GM12875 (cell line): ENCODE results near the gene PLPPR4.

ENCODE experiments used
- H3K4me3 ChIP-seq: one replicate; pipeline ENCODE4 v1.5.1; 2011; ENCODE audit warnings: low read depth, low read length, control low read depth
- TF ChIP-seq, protein P1 (sequence below): IDR thresholded peaks from 2 replicates; pipeline ENCODE4 v1.5.1; 2011; ENCODE audit warnings: low read depth, mild to moderate bottlenecking, control low read depth, inconsistent platforms, low read length, moderate library complexity, borderline replicate concordance; ENCODE audit not compliant: insufficient read depth

Gene PLPPR4

GRCh38 chr1:99332561-99332960 is 68.3 kb downstream of the PLPPR4 start:
- no peak overlapping the region for H3K4me3 ChIP-seq
- TF ChIP-seq, protein P1, sequence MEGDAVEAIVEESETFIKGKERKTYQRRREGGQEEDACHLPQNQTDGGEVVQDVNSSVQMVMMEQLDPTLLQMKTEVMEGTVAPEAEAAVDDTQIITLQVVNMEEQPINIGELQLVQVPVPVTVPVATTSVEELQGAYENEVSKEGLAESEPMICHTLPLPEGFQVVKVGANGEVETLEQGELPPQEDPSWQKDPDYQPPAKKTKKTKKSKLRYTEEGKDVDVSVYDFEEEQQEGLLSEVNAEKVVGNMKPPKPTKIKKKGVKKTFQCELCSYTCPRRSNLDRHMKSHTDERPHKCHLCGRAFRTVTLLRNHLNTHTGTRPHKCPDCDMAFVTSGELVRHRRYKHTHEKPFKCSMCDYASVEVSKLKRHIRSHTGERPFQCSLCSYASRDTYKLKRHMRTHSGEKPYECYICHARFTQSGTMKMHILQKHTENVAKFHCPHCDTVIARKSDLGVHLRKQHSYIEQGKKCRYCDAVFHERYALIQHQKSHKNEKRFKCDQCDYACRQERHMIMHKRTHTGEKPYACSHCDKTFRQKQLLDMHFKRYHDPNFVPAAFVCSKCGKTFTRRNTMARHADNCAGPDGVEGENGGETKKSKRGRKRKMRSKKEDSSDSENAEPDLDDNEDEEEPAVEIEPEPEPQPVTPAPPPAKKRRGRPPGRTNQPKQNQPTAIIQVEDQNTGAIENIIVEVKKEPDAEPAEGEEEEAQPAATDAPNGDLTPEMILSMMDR: no peak

- TF ChIP-seq, protein P1: no peak
Observed at GRCh38 chr1:99334991-99335390, 70.7 kb downstream of the PLPPR4 start.

GRCh38 chr1:99347041-99347684 is 82.9 kb downstream of the PLPPR4 start:
- H3K4me3 ChIP-seq: no peak overlapping the region
- TF ChIP-seq, protein P1: no peak

More at GRCh38 chr1:99334991-99335390, 70.7 kb downstream of the PLPPR4 start:
- no peak overlapping the region for H3K4me3 ChIP-seq

DNA sequence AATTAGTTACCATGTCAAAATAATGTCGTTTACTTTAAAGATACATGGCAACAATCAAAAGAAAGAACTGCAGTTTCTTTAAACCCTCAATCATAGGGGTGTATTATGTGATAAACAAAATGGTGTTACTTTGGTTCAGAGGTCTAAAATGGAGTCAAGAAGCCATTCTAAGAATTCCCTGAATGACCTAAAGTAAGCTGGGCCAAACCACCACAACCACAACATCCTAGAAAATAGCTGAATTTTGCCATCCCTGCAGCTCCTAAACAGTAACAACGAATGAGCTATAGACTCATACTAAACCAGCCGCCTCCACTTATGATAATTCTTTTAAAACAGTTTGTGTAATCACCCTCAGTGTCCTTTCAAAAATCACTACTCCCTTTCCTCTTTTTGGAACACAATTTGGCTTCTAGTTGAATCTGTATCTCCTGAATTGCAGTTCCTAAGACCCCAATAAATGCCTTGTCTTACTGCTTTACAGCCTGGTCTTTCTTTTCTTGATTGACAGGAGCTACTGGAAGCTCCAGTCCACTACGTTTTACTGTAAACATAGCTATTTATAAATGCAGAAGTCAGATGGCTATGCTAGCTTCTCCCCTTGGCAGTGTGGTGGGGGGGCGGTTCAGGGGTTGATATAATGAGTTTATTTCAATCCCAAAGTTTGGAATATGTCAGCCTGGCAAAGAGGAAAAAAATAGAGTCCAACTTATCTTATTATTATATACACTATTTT is 84.3 kb downstream of the PLPPR4 start:
- H3K4me3 ChIP-seq: no peak overlapping the region
- TF ChIP-seq, protein P1: no peak

DNA sequence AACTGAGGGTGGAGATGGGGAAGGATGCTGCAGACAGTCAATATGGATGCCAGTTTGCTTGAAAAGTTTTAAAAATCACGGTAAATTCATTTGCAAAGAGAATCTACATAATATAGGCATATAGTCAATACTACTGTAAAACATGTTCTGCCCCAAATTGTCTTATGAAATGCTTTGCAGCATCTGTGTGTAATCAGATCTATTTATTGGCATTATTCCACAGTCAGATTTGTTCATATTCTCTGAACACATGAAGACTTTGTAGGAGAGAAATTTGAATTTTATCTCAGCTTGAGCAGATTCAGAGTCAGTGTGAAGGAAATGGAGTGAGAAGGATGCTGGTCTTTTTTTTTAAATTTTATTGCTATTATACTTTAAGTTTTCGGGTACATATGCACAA is 88.5 kb downstream of the PLPPR4 start:
- TF ChIP-seq, protein P1: no peak
- H3K4me3 ChIP-seq: no peak overlapping the region

GRCh38 chr1:99358770-99359169 is 94.5 kb downstream of the PLPPR4 start:
- H3K4me3 ChIP-seq: no peak overlapping the region
- TF ChIP-seq, protein P1: no peak
